22Rv1 (cell line): ENCODE measurements around the gene KCNH6.

Experiments
- CTCF ChIP-seq: fragments of 450-650 bp; IDR thresholded peaks from 2 replicates; pipeline ENCODE4 v1.5.1; 2017; ENCODE audit warnings: mild to moderate bottlenecking
- ZFX ChIP-seq: fragments of 450-650 bp; IDR thresholded peaks from 2 replicates; pipeline ENCODE4 v1.6.1; 2017; ENCODE audit warnings: antibody characterized with exemption, borderline replicate concordance

- TF ChIP-seq CTCF: no peak
- no peak for TF ChIP-seq ZFX
Observed at GRCh38 chr17:63483655-63484575, 39.2 kb upstream of the KCNH6 start.
